Mesodermal cell (in vitro differentiated cells): ENCODE results near the gene EFEMP1.

ENCODE experiments used
- H3K27ac ChIP-seq: 2 replicates; pipeline ENCODE4 v1.7.0; 2013; ENCODE audit warnings: mild to moderate bottlenecking, low read depth, low read length, moderate library complexity; ENCODE audit not compliant: severe bottlenecking
- H3K36me3 ChIP-seq: 2 replicates; pipeline ENCODE4 v1.7.1; 2013; ENCODE audit warnings: mild to moderate bottlenecking, low read length, moderate library complexity; ENCODE audit not compliant: control insufficient read depth, insufficient read depth
- H3K4me1 ChIP-seq: one replicate; pipeline ENCODE4 v1.7.1; 2013; ENCODE audit warnings: mild to moderate bottlenecking, low read length; ENCODE audit not compliant: insufficient read depth, control insufficient read depth, poor library complexity, severe bottlenecking
- H3K4me3 ChIP-seq: 2 replicates; pipeline ENCODE4 v1.7.0; 2013; ENCODE audit warnings: low read length, control low read depth, mild to moderate bottlenecking; ENCODE audit not compliant: insufficient read depth, poor library complexity, severe bottlenecking; ENCODE audit errors: extremely low read depth
- H3K9me3 ChIP-seq: 2 replicates; pipeline ENCODE4 v1.7.1; 2013; ENCODE audit warnings: mild to moderate bottlenecking, low read length, moderate library complexity; ENCODE audit not compliant: control insufficient read depth
- WGBS, 2 experiments: methylation state at CpG; one replicate each; pipeline ENCODE4 v1.1.5; 2013; ENCODE audit warnings: missing lambda C conversion rate in 2 of 2; ENCODE audit not compliant: insufficient coverage in 2 of 2; 5-methylcytosine and 5-hydroxymethylcytosine counted together

EFEMP1 gene

DNA sequence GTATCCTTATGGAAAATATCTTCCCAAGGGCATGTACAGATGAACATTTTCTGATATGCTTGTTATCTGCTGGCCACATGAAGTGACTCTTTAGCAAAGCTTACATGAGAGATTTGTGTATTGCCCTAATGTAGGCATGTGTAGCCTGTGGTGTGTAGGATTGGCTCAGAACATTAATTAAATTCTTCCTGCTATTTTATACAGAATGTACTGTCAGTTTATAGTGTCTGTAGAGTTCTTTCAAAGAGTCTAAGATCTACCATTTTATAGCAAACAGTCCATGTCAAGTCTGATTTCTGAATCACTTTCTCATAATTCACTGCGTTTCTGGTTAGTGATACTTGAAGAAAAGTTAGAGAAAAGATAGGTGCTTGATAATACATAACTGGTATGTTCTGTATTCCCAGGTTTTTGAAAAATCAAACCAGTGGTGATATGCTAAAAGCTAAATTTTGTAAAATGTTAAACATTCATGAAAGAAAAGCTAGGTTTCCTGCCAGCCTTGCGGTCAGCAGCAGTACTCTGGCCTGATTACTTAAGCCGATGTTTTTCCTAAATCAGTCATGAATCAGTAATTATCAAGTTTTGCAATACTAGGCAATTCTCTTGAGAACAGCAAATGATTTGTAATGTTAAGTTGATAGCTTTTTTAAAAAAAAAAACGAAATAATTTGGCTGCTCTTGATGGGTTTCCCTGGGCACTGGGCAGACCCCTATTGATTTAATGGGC, 30.9 kb upstream of the EFEMP1 start:
- H3K27ac ChIP-seq, result no peak overlapping the region
- no peaks in the 10 kb centered on the region for H3K36me3 ChIP-seq
- H3K4me1 ChIP-seq, result no peaks in the 10 kb centered on the region
- 74% methylated on average over 3 of the region's 4 CpGs; no CpG with 5 or more reads in 1 of the 2 experiments for WGBS, 2 experiments
- no peaks in the 10 kb centered on the region for H3K9me3 ChIP-seq
- H3K4me3 ChIP-seq, result no peak overlapping the region

GRCh38 chr2:55952415-55952814, 28.8 kb upstream of the EFEMP1 start:
- no peaks in the 10 kb centered on the region for H3K36me3 ChIP-seq
- WGBS, 2 experiments, result 85 to 91% methylated on average over 3 to 4 of the region's 4 CpGs

DNA sequence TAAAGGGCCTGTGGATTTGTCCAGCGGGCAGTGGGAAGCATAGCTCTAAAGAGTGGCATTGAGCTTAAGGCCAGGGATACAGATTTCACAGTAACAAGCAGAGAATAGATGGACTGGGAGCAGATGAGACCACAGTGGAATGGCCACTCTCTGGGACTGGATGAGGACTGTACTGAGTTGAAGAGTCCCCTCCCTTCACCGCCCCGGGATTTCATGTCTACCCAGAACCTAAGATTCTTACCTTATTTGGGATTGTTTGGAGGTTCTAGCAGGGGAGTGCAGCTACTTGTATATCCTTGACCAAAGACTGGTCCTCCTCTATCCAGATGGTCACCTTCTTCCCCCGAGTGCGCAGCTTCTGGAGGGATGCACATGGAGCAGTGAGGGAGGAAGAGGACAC, 28.0 kb upstream of the EFEMP1 start:
- Histone ChIP-seq H3K36me3 (no peaks in the 10 kb centered on the region), H3K4me3 (no peak overlapping the region), H3K27ac (no peak overlapping the region), H3K4me1 (no peaks in the 10 kb centered on the region), H3K9me3 (no peaks in the 10 kb centered on the region)
- 100% methylated on average over 1 to 2 of the region's 5 CpGs for WGBS, 2 experiments

More at GRCh38 chr2:55952415-55952814, 28.8 kb upstream of the EFEMP1 start:
- Histone ChIP-seq H3K4me1 (no peaks in the 10 kb centered on the region), H3K4me3 (no peak overlapping the region), H3K27ac (no peak overlapping the region), H3K9me3 (no peaks in the 10 kb centered on the region)

GRCh38 chr2:55949613-55950012, 26.0 kb upstream of the EFEMP1 start:
- WGBS, 2 experiments, result 100% methylated on average over 1 of the region's 2 CpGs; no CpG with 5 or more reads in 1 of the 2 experiments
- H3K27ac ChIP-seq, result no peak overlapping the region
- H3K4me1 ChIP-seq, result no peaks in the 10 kb centered on the region
- H3K4me3 ChIP-seq, result no peak overlapping the region
- H3K36me3 ChIP-seq, result no peaks in the 10 kb centered on the region
- H3K9me3 ChIP-seq, result no peaks in the 10 kb centered on the region

DNA sequence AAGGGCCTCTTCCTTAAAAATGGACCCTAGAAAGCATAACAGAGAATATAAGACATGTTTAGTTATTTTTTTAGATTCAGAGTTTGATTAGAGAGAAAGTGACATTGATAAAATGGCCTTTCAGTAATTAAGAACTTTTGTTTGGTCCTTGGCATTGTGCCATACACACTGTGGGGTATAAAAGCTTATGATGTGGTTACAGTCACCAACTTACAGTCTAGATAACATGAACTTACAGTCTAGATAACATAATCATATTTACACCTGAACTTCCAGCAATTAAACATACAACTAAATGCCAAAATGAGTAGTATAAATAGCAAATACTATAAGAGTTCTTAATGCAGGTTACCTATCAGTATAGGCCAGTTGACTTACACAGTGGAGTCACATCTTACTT, 25.6 kb upstream of the EFEMP1 start:
- no peak overlapping the region for H3K27ac ChIP-seq
- no peaks in the 10 kb centered on the region for H3K4me1 ChIP-seq
- no peak overlapping the region for H3K4me3 ChIP-seq
- no peaks in the 10 kb centered on the region for H3K9me3 ChIP-seq
- no peaks in the 10 kb centered on the region for H3K36me3 ChIP-seq

GRCh38 chr2:55948176-55948923, 24.8 kb upstream of the EFEMP1 start:
- Histone ChIP-seq H3K4me3 (no peak overlapping the region), H3K27ac (no peak overlapping the region), H3K4me1 (no peaks in the 10 kb centered on the region), H3K36me3 (no peaks in the 10 kb centered on the region), H3K9me3 (no peaks in the 10 kb centered on the region)

- no peak overlapping the region for H3K4me3 ChIP-seq
- H3K4me1 ChIP-seq, result no peaks in the 10 kb centered on the region
- no peaks in the 10 kb centered on the region for H3K36me3 ChIP-seq
- WGBS, 2 experiments, result 80% methylated on average over 1 of the region's 4 CpGs; no CpG with 5 or more reads in 1 of the 2 experiments
- H3K27ac ChIP-seq, result no peak overlapping the region
- H3K9me3 ChIP-seq, result no peaks in the 10 kb centered on the region
These were observed 24.2 kb upstream of the EFEMP1 start for GRCh38 chr2:55947752-55948151.

- no peaks in the 10 kb centered on the region for H3K36me3 ChIP-seq
- no peak overlapping the region for H3K4me3 ChIP-seq
- WGBS, 2 experiments, result 100% methylated on average over 1 of the region's 1 CpG
- no peak overlapping the region for H3K27ac ChIP-seq
- H3K9me3 ChIP-seq, result no peaks in the 10 kb centered on the region
- no peaks in the 10 kb centered on the region for H3K4me1 ChIP-seq
These were observed 23.2 kb upstream of the EFEMP1 start for GRCh38 chr2:55946793-55947192.

DNA sequence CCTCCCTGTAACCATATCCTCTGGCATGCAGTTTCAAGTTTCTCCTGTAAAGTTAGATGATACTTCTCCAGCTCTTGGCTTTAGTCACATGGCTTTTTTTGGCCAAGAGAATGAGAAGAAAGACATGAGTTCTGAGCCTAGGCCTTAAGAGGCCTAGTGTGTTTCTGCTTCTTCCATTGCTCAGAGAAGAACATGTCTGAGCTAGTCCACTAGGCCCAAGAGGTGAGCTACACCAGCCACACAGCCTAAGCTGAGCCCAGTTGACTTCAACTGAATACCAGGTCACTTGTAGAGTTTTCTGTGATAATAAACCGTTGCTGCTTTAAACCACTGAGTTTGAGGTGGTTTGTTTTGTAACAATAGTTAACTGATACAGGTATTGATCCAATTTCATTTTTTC, 19.9 kb upstream of the EFEMP1 start:
- Histone ChIP-seq H3K36me3 (no peaks in the 10 kb centered on the region), H3K27ac (no peak overlapping the region), H3K4me1 (no peaks in the 10 kb centered on the region), H3K4me3 (no peak overlapping the region), H3K9me3 (no peaks in the 10 kb centered on the region)
- no CpG with 5 or more reads among the region's 1 CpG for WGBS, 2 experiments

DNA sequence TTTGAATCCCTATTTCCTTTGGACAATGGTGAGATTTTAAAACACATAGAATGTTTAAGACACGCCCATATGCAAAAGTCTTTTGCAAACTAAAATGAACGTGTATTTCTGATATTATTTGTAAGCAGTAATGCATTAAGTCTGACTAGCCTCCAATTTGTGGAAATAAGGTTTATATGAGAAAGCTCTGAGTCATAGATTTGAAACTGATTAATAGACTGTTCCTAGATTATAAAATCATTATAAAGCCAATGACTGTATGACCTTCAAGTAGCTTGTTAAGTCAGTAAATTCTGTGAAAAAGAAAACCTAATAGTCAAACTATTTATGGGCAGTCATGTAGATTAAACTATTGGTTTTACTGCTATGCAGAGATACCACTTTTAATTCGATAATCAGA, 12.8 kb upstream of the EFEMP1 start:
- no peak overlapping the region for H3K4me3 ChIP-seq
- H3K27ac ChIP-seq, result no peak overlapping the region
- H3K4me1 ChIP-seq, result no peaks in the 10 kb centered on the region
- 86 to 100% methylated on average over 1 of the region's 3 CpGs for WGBS, 2 experiments
- no peaks in the 10 kb centered on the region for H3K36me3 ChIP-seq
- no peaks in the 10 kb centered on the region for H3K9me3 ChIP-seq

GRCh38 chr2:55934337-55934736, 10.8 kb upstream of the EFEMP1 start:
- H3K4me3 ChIP-seq, result no peak overlapping the region
- no peaks in the 10 kb centered on the region for H3K9me3 ChIP-seq
- H3K4me1 ChIP-seq, result no peaks in the 10 kb centered on the region
- 89 to 100% methylated on average over 1 of the region's 2 CpGs for WGBS, 2 experiments
- no peak overlapping the region for H3K27ac ChIP-seq
- no peaks in the 10 kb centered on the region for H3K36me3 ChIP-seq
